ENCODE data around the gene TH.
"Not testable (repeated sequence)": the region's sequence is repeated elsewhere in the genome, so short reads cannot be mapped to it uniquely, and the experiment has no call there.

The TH gene

GRCh38 chr11:2127482-2128129 lies 44.0 kb downstream of the TH start:
- in situ Hi-C loops (cut with MboI; ENCODE audit: low pct_unique_long_range_greater_than_20kb, low sequenced_read_pairs), result no loop called here
- no peak for DNase-seq

GRCh38 chr11:2126520-2127085 lies 45.0 kb downstream of the TH start:
- in situ Hi-C loops (cut with MboI; ENCODE audit: low pct_unique_long_range_greater_than_20kb, low sequenced_read_pairs), result no loop called here
- no peak for DNase-seq

- in situ Hi-C loops (cut with MboI; ENCODE audit: low pct_unique_long_range_greater_than_20kb, low sequenced_read_pairs); DNase-seq: not testable (repeated sequence)
Measured at GRCh38 chr11:2124736-2125484, 46.7 kb downstream of the TH start.

DNA sequence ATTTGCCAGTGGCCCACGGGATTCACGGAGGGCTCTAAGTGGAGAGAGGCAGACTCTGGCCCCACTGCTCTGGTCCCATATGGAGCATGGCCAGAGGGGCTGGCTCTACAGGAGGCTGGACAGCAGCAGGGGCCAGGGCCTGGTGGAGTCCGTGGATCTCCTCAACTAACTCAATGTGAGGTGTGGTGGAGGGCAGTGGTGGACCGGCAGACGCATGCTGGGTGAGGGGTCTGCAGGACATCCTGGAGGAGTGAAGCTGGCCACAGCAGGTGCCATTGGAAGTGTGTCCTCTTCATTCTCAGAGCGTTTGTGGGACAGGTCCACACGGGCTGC lies 48.0 kb downstream of the TH start:
- in situ Hi-C loops (cut with MboI; ENCODE audit: low pct_unique_long_range_greater_than_20kb, low sequenced_read_pairs), result no loop called here

GRCh38 chr11:2122907-2123627 lies 48.5 kb downstream of the TH start:
- in situ Hi-C loops (cut with MboI; ENCODE audit: low pct_unique_long_range_greater_than_20kb, low sequenced_read_pairs), result no loop called here
- DNase-seq, result no peak

More for the DNA sequence above, 48.0 kb downstream of the TH start:
- no peak for DNase-seq

DNA sequence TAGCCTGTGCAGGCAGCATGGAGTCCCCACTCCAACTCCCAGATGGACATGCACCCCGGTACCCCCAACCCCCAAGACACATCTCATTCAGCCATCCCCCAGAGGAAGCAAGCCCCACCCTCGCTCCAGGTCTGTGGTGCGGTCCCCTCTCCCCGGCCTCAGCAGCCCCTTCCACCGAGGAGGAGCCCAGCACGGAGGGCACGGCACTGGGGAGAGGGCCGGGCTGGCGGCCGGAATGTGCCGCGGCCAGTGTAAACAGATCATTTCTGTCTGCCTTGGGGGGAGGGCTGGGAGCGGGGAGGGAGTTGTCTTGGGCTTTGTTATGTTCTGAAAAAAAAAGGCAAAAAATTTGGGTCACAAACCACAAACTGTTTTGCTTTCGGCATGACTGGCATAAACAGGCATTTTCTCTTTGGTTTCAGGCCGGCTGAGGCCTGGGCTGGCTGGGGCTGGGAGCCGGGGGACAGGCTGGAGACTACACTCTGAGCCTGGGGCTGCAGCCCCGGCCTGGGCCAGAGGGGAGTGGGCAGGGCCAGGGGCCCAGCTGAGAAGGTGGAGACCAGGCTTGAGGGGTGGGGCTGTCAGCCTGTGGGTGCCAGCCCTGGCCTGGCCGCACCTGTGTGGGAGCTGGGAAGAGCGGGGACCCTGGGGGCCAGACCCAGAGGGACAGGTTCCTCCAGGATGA lies 49.3 kb downstream of the TH start:
- DNase-seq, result no peak

GRCh38 chr11:2121227-2122130 lies 50.1 kb downstream of the TH start:
- DNase-seq, result no peak
- in situ Hi-C loops (cut with MboI; ENCODE audit: low pct_unique_long_range_greater_than_20kb, low sequenced_read_pairs), result no loop called here

More for the DNA sequence above, 49.3 kb downstream of the TH start:
- in situ Hi-C loops (cut with MboI; ENCODE audit: low pct_unique_long_range_greater_than_20kb, low sequenced_read_pairs), result no loop called here

GRCh38 chr11:2120359-2121100 lies 51.1 kb downstream of the TH start:
- in situ Hi-C loops (cut with MboI; ENCODE audit: low pct_unique_long_range_greater_than_20kb, low sequenced_read_pairs), result no loop called here
- no peak for DNase-seq

DNA sequence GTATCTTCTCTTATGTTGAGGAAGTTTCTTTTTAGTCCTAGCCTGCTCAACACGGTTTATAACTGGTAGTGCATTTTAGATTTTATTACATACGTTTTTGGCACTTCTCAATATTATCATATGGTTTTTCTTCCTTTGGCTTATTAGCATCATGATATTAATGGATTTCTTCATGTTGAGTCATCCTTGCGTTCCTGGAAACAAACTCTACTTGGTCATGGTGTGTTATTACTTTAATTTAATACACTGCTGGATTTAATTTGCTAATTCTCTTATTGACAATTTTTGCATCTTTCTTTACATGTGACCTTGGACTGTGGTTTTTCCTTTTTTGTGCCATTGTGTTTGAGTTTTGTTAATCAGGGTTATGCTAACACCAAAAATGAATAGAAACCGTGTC lies 52.9 kb downstream of the TH start:
- in situ Hi-C loops (cut with MboI; ENCODE audit: low pct_unique_long_range_greater_than_20kb, low sequenced_read_pairs), result no loop called here

DNA sequence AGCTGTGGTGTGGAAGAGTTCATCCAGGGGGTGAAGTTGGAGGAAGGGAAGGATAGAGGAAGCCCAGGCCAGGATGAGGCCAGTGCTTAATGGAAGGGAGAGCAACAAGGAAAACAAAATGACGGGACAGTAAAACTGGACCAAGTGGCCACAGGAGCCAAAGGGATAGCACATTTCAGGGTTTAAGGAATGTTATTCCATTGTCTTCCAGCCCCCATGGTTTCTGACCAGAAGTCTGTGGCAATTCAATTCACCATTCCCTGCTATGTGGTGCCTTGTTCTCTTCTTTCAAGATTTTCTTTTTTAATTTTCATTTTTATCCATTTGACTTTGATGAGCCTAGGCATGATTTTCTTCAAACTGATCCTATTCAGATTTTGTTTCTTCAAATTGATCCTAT lies 54.9 kb downstream of the TH start:
- DNase-seq, result no peak
- in situ Hi-C loops (cut with MboI; ENCODE audit: low pct_unique_long_range_greater_than_20kb, low sequenced_read_pairs), result no loop called here

More for the DNA sequence above, 52.9 kb downstream of the TH start:
- DNase-seq, result no peak

- DNase-seq, result no peak
- in situ Hi-C loops (cut with MboI; ENCODE audit: low pct_unique_long_range_greater_than_20kb, low sequenced_read_pairs), result no loop called here
Measured at GRCh38 chr11:2115308-2115707, 56.3 kb downstream of the TH start.

GRCh38 chr11:2114430-2115241 lies 57.0 kb downstream of the TH start:
- DNase-seq, result no peak
- in situ Hi-C loops (cut with MboI; ENCODE audit: low pct_unique_long_range_greater_than_20kb, low sequenced_read_pairs), result no loop called here
